Posterior cingulate gyrus (tissue), 11 donors: ENCODE measurements around the gene PKNOX2.

ENCODE experiments used
- DNase-seq, 10 donors: peaks; one replicate each; pipeline versions ENCODE4 v3.0.0 to v3.0.0-alpha.2; 2020 to 2021; ENCODE audit warnings: mixed read lengths in 3 of 10
- intact Hi-C: fragments of 100-400 bp; cut with DNase I; formaldehyde crosslinking; loops from one replicate; pipeline ENCODE4 v1.15.1; 2023

Gene PKNOX2

GRCh38 chr11:125170001-125170509 lies 5.5 kb downstream of the PKNOX2 start:
- peak in 1 of 10 donors; percentile 68 for DNase-seq

GRCh38 chr11:125170510-125171031 lies 6.0 kb downstream of the PKNOX2 start:
- intact Hi-C loops: no loop called here
- DNase-seq: no peak

More at GRCh38 chr11:125170001-125170509, 5.5 kb downstream of the PKNOX2 start:
- intact Hi-C loops: no loop called here

- intact Hi-C loops: no loop called here
- peak in 1 of 10 donors; percentile 44 for DNase-seq
Observed at GRCh38 chr11:125171974-125172373, 7.4 kb downstream of the PKNOX2 start.

- intact Hi-C loops: no loop called here
- no peak for DNase-seq
Observed at GRCh38 chr11:125173027-125173426, 8.5 kb downstream of the PKNOX2 start.

- intact Hi-C loops: no loop called here
- DNase-seq: peak in 1 of 10 donors; percentile 74
Observed at GRCh38 chr11:125173556-125173955, 9.0 kb downstream of the PKNOX2 start.

- no peak for DNase-seq
- intact Hi-C loops: no loop called here
Observed at GRCh38 chr11:125174057-125174456, 9.5 kb downstream of the PKNOX2 start.

GRCh38 chr11:125174686-125175085 lies 10.1 kb downstream of the PKNOX2 start:
- intact Hi-C loops: no loop called here
- peak in 1 of 10 donors; percentile 57 for DNase-seq

GRCh38 chr11:125175166-125175565 lies 10.6 kb downstream of the PKNOX2 start:
- DNase-seq: peak in 1 of 10 donors; percentile 42
- intact Hi-C loops: no loop called here

GRCh38 chr11:125175896-125176575 lies 11.5 kb downstream of the PKNOX2 start:
- peak in 1 of 10 donors; percentile 56 for DNase-seq
- intact Hi-C loops: no loop called here

GRCh38 chr11:125176866-125177265 lies 12.3 kb downstream of the PKNOX2 start:
- DNase-seq: peak in 1 of 10 donors; percentile 58
- intact Hi-C loops: no loop called here

GRCh38 chr11:125177543-125177942 lies 13.0 kb downstream of the PKNOX2 start:
- intact Hi-C loops: no loop called here
- peak in 1 of 10 donors; percentile 49 for DNase-seq

GRCh38 chr11:125179346-125179745 lies 14.8 kb downstream of the PKNOX2 start:
- intact Hi-C loops: no loop called here
- peak in 2 of 10 donors; percentile 64 to 75 for DNase-seq

- intact Hi-C loops: no loop called here
- DNase-seq: peak in 1 of 10 donors; percentile 69
Observed at GRCh38 chr11:125179895-125180294, 15.3 kb downstream of the PKNOX2 start.

- intact Hi-C loops: no loop called here
- DNase-seq: peak in 1 of 10 donors; percentile 50
Observed at GRCh38 chr11:125180413-125181305, 16.1 kb downstream of the PKNOX2 start.

GRCh38 chr11:125182573-125182972 lies 18.0 kb downstream of the PKNOX2 start:
- intact Hi-C loops: no loop called here
- no peak for DNase-seq

GRCh38 chr11:125183641-125184040 lies 19.1 kb downstream of the PKNOX2 start:
- intact Hi-C loops: no loop called here
- no peak for DNase-seq

- intact Hi-C loops: no loop called here
- peak in 1 of 10 donors; percentile 22 for DNase-seq
Observed at GRCh38 chr11:125188021-125188420, 23.5 kb downstream of the PKNOX2 start.

- DNase-seq: peak in 1 of 10 donors; percentile 55
- intact Hi-C loops: no loop called here
Observed at GRCh38 chr11:125190566-125190965, 26.0 kb downstream of the PKNOX2 start.

- intact Hi-C loops: no loop called here
- peak in 1 of 10 donors; percentile 44 for DNase-seq
Observed at GRCh38 chr11:125192183-125192582, 27.6 kb downstream of the PKNOX2 start.

- DNase-seq: peak in 1 of 10 donors; percentile 27
- intact Hi-C loops: no loop called here
Observed at GRCh38 chr11:125192717-125193415, 28.3 kb downstream of the PKNOX2 start.
